IMR-90 (cell line): Measurements from ENCODE around the gene SLC39A11. TPM values are rescaled to one million over a fixed set of nuclear protein-coding genes. Genes with fewer than 3 reads are reported as not detected.
A peak's percentile ranks its signal among the peaks of the same experiment; 100 is the strongest.

Source experiments
- ATAC-seq: fragments of 200-7000 bp; cut with Tn5 transposase; 2 replicates; pipeline ENCODE4 v1.9.1; 2020; ENCODE audit warnings: low read depth, mild to moderate bottlenecking, moderate library complexity
- BruUV-seq: library from RNA; stranded (reverse); fragments of 400-500 nt; replicated peaks from 2 replicates; lab custom pipeline; 2021; lab: Mats Ljungman, UMichigan
- CTCF ChIA-PET: fragments of 300-600 bp; formaldehyde crosslinking; extraction: SDS; loops from one replicate; lab custom pipeline; 2021; ENCODE audit warnings: antibody characterized with exemption; lab: Yijun Ruan, JAX
- POLR2A ChIA-PET: fragments of 300-600 bp; sonication (Branson Sonifier 250); formaldehyde crosslinking; loops from one replicate; lab custom pipeline; 2022; ENCODE audit warnings: antibody characterized with exemption; ENCODE audit not compliant: unreplicated experiment; lab: Charles Lee
- DNase-seq: peaks from one replicate; pipeline ENCODE4 v3.0.0; 2013
- H2AFZ ChIP-seq: replicated peaks from 2 replicates; pipeline ENCODE3; 2013; ENCODE audit warnings: low read length, mild to moderate bottlenecking; ENCODE audit not compliant: poor library complexity
- H2AK5ac ChIP-seq: 2 replicates; pipeline ENCODE4 v1.6.1; 2013; ENCODE audit warnings: low read depth, low read length, inconsistent platforms
- H2AK9ac ChIP-seq: replicated peaks from 2 replicates; pipeline ENCODE3; 2013; ENCODE audit warnings: mild to moderate bottlenecking, low read depth, low read length, moderate library complexity; ENCODE audit not compliant: poor library complexity
- H2BK120ac ChIP-seq: 2 replicates; pipeline ENCODE4 v1.6.1; 2013; ENCODE audit warnings: low read depth, low read length, inconsistent platforms
- H2BK15ac ChIP-seq: 3 replicates; pipeline ENCODE4 v1.6.1; 2013; ENCODE audit warnings: low read depth, low read length, inconsistent platforms
- H2BK20ac ChIP-seq: 2 replicates; pipeline ENCODE4 v1.6.1; 2013; ENCODE audit warnings: low read depth, mild to moderate bottlenecking, inconsistent platforms, low read length, moderate library complexity
- H2BK5ac ChIP-seq: 2 replicates; pipeline ENCODE4 v1.6.1; 2013; ENCODE audit warnings: mild to moderate bottlenecking, low read depth, low read length, inconsistent platforms; ENCODE audit not compliant: poor library complexity, severe bottlenecking
- H3K14ac ChIP-seq: replicated peaks from 2 replicates; pipeline ENCODE4 v1.6.1; 2013; ENCODE audit warnings: low read depth, low read length, inconsistent platforms
- H3K18ac ChIP-seq: 2 replicates; pipeline ENCODE4 v1.6.1; 2013; ENCODE audit warnings: low read depth, low read length, control low read depth
- H3K23ac ChIP-seq: 2 replicates; pipeline ENCODE4 v1.6.1; 2013; ENCODE audit warnings: low read depth, low read length, inconsistent platforms
- H3K27ac ChIP-seq: 2 replicates; pipeline ENCODE4 v1.5.1; 2013; ENCODE audit warnings: mild to moderate bottlenecking, control low read depth, low read length; ENCODE audit not compliant: insufficient read depth
- H3K27me3 ChIP-seq: 2 replicates; pipeline ENCODE4 v1.6.1; 2013; ENCODE audit warnings: low read length; ENCODE audit not compliant: control insufficient read depth, insufficient read depth
- H3K36me3 ChIP-seq: 2 replicates; pipeline ENCODE4 v1.6.1; 2013; ENCODE audit warnings: low read length, mixed read lengths; ENCODE audit not compliant: control insufficient read depth, insufficient read depth
- H3K4ac ChIP-seq: 2 replicates; pipeline ENCODE4 v1.6.1; 2013; ENCODE audit warnings: low read depth, low read length, inconsistent platforms
- H3K4me1 ChIP-seq: 2 replicates; pipeline ENCODE4 v1.6.1; 2013; ENCODE audit warnings: low read length, mixed read lengths; ENCODE audit not compliant: control insufficient read depth, insufficient read depth
- H3K4me2 ChIP-seq: 2 replicates; pipeline ENCODE4 v1.6.1; 2013; ENCODE audit warnings: low read depth, mild to moderate bottlenecking, control low read depth, low read length, moderate library complexity
- H3K4me3 ChIP-seq: 2 replicates; pipeline ENCODE4 v1.5.1; 2013; ENCODE audit warnings: low read depth, mild to moderate bottlenecking, control low read depth, low read length, moderate library complexity; ENCODE audit not compliant: insufficient read depth
- H3K56ac ChIP-seq: 2 replicates; pipeline ENCODE4 v1.6.1; 2013; ENCODE audit warnings: low read length, inconsistent platforms; ENCODE audit not compliant: insufficient read depth; ENCODE audit errors: extremely low read depth
- H3K79me1 ChIP-seq, 2 experiments: 2 replicates each; pipeline ENCODE4 v1.6.1; 2013; ENCODE audit warnings: low read length in 2 of 2, inconsistent platforms in 1 of 2, low read depth in 1 of 2
- H3K9ac ChIP-seq: 2 replicates; pipeline ENCODE4 v1.6.1; 2013; ENCODE audit warnings: low read depth, low read length, control low read depth
- H3K9me1 ChIP-seq: 2 replicates; pipeline ENCODE4 v1.6.1; 2013; ENCODE audit warnings: low read length, inconsistent platforms; ENCODE audit not compliant: insufficient read depth
- H3K9me3 ChIP-seq: 2 replicates; pipeline ENCODE4 v1.6.1; 2013; ENCODE audit warnings: low read length; ENCODE audit not compliant: control insufficient read depth, insufficient read depth
- H4K20me1 ChIP-seq: 2 replicates; pipeline ENCODE4 v1.6.1; 2013; ENCODE audit warnings: low read length, inconsistent platforms; ENCODE audit not compliant: insufficient read depth
- H4K5ac ChIP-seq: 2 replicates; pipeline ENCODE4 v1.6.1; 2013; ENCODE audit warnings: mild to moderate bottlenecking, low read depth, low read length, control low read depth
- H4K8ac ChIP-seq, 2 experiments: 2 replicates each; pipeline ENCODE4 v1.6.1; 2013; ENCODE audit warnings: low read depth in 2 of 2, low read length in 2 of 2, control low read depth in 1 of 2, inconsistent platforms in 1 of 2
- H4K91ac ChIP-seq: 2 replicates; pipeline ENCODE4 v1.6.1; 2013; ENCODE audit warnings: low read depth, low read length, inconsistent platforms; ENCODE audit not compliant: insufficient read depth
- CEBPB ChIP-seq: IDR thresholded peaks from 2 replicates; pipeline ENCODE4 v1.6.1; 2012; ENCODE audit warnings: low read depth, low read length, improper control_type of control experiment
- MAZ ChIP-seq: IDR thresholded peaks from 2 replicates; pipeline ENCODE4 v1.6.1; 2012; ENCODE audit warnings: low read depth, mild to moderate bottlenecking, low read length, improper control_type of control experiment, moderate library complexity, borderline replicate concordance
- MXI1 ChIP-seq: IDR thresholded peaks from 2 replicates; pipeline ENCODE4 v1.6.1; 2012; ENCODE audit warnings: low read depth, mild to moderate bottlenecking, low read length, moderate library complexity, borderline replicate concordance
- POLR2A ChIP-seq: IDR thresholded peaks from 2 replicates; pipeline ENCODE4 v1.6.1; 2012; ENCODE audit warnings: mild to moderate bottlenecking, low read depth, low read length
- SMC3 ChIP-seq: fragments of 150-350 bp; IDR thresholded peaks from 2 replicates; pipeline ENCODE4 v1.6.1; 2016; ENCODE audit warnings: low read depth, mild to moderate bottlenecking, antibody characterized with exemption, low read length, moderate library complexity
- USF2 ChIP-seq: fragments of 150-350 bp; IDR thresholded peaks from 2 replicates; pipeline ENCODE4 v1.6.1; 2017; ENCODE audit warnings: mild to moderate bottlenecking, antibody characterized with exemption, low read length, low read depth
- WGBS, 2 experiments: methylation state at CpG; one replicate each; pipeline versions ENCODE4 v1.1.5 to v1.1.7; 2013; ENCODE audit warnings: missing lambda C conversion rate in 2 of 2; ENCODE audit not compliant: insufficient read length in 1 of 2; ENCODE audit errors: extremely low coverage in 2 of 2; 5-methylcytosine and 5-hydroxymethylcytosine counted together
- dilution Hi-C: fragments of 300-500 bp; cut with HindIII; formaldehyde crosslinking; loops from one replicate; pipeline ENCODE4 v1.14.3; 2018; ENCODE audit warnings: low sequenced_read_pairs; ENCODE audit not compliant: unreplicated experiment
- in situ Hi-C: fragments of 300-500 bp; cut with MboI; formaldehyde crosslinking; loops from 3 replicates; pipeline ENCODE4 v1.14.3; 2019; ENCODE audit warnings: low sequenced_read_pairs, inconsistent platforms, mixed read lengths
- intact Hi-C: fragments of 100-400 bp; cut with micrococcal nuclease; formaldehyde crosslinking; loops from 2 replicates; pipeline ENCODE4 v1.10.0; 2022
- polyA plus RNA-seq, 3 experiments: library from polyadenylated mRNA; depleted of rRNA; stranded (reverse); fragments of >200 nt; gene quantifications; 2 replicates each; pipeline ENCODE4 v1.2.3, GENCODE V29; 2012; ENCODE audit warnings: low replicate concordance in 1 of 3
- total RNA-seq: library from RNA; depleted of rRNA; stranded (reverse); fragments of >200 nt; gene quantifications from 2 replicates; pipeline ENCODE4 v1.2.3, GENCODE V29; 2012

Gene SLC39A11
- total and polyA plus RNA-seq, 2 of the 4 experiments (the other 2 are of a cell fraction): 8.8 to 14.3 TPM

DNA sequence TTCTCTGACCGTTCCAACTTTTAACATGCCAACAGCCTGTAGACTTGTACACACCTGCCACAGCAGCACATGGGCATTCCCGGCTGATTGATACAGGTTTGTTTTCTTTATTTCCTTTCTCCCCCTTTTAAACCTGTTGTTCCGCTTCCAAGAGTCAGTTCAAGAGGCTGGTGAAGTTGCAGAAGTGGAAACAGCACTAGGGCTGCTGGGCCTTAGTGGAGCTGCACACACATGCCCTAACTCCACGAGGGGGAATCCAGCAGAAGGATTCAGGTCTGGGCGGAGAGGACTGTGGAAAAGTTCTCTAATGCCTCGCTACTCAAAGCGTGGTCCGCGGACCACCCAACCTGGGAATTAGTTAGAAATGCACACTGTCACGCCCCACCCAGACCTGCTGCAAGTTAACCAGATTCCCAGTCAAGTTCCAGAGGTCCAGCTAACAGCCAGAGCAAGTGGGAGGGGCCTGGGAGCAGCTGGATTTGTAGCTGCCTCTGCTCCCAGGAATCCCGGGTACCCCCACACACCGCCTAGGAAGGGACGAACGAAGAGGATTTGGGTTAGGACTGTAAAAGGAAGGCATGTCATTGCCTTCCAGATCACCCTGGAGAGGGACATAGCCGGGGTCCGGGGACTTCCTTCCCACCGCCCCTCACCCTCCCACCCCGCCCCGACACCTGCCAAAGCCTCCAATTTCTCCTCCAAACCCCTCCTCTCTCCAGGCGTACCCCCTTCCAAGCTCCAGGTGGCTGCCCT, 542 bp downstream of the SLC39A11 start:
- no peaks in the 10 kb centered on the region for H3K9me1 ChIP-seq
- H3K36me3 ChIP-seq: peaks cover 6% of the 10 kb centered on the region
- H3K18ac ChIP-seq: peak overlapping the region; percentile 21; the same call in 1 of the 2 replicates
- ATAC-seq (peak; percentile 71), DNase-seq (peak; percentile 36)
- peak overlapping the region; percentile 92 for H2AK9ac ChIP-seq
- in situ Hi-C loops (no loop called here), dilution Hi-C loops (no loop called here), intact Hi-C loops (loop anchor here (5.0 kb wide), 1 partner anchor 365 kb away; no protein-coding TSS in a partner anchor)
- H3K4me1 ChIP-seq: peaks cover 3% of the 10 kb centered on the region
- no peak overlapping the region for H2BK5ac ChIP-seq
- WGBS, 2 experiments: 19% methylated on average over 3 of the region's 20 CpGs; no CpG with 5 or more reads in 1 of the 2 experiments
- peak overlapping the region; percentile 10; the same call in 1 of the 3 replicates for H2BK15ac ChIP-seq
- peak overlapping the region; percentile 97 for H2AFZ ChIP-seq
- peak overlapping the region; percentile 70 for H4K91ac ChIP-seq
- no peak for TF ChIP-seq MXI1
- no peak for TF ChIP-seq USF2
- no peak for TF ChIP-seq MAZ
- no peak for TF ChIP-seq SMC3
- no peak for TF ChIP-seq POLR2A
- no peak for TF ChIP-seq CEBPB
- peak overlapping the region; percentile 74 for H3K14ac ChIP-seq
- H3K4me3 ChIP-seq: peak overlapping the region; percentile 77
- BruUV-seq: no TSS peak
- no peaks in the 10 kb centered on the region; the same call in none of the 2 replicates for H4K20me1 ChIP-seq
- H3K27me3 ChIP-seq: 0 out of 2 replicates have a peak, but pooled peaks cover 2% of the 10 kb centered on the region
- H2AK5ac ChIP-seq: peak overlapping the region; percentile 57; the same call in 1 of the 2 replicates
- H4K5ac ChIP-seq: peak overlapping the region; percentile 56
- H2BK20ac ChIP-seq: no peak overlapping the region
- H3K9me3 ChIP-seq: no peaks in the 10 kb centered on the region
- H3K56ac ChIP-seq: peak overlapping the region; percentile 51; the same call in 1 of the 2 replicates
- peak overlapping the region; percentile 76 to 81 for H4K8ac ChIP-seq
- H3K23ac ChIP-seq: peak overlapping the region; percentile 57; the same call in 1 of the 2 replicates
- peaks cover 10 to 11% of the 10 kb centered on the region in 2 experiments for H3K79me1 ChIP-seq
- H2BK120ac ChIP-seq: peak overlapping the region; percentile 54; the same call in 1 of the 2 replicates
- CTCF ChIA-PET: no interaction called here
- H3K4ac ChIP-seq: peak overlapping the region; percentile 64
- peak overlapping the region; percentile 88 for H3K4me2 ChIP-seq
- peak overlapping the region; percentile 77 for H3K9ac ChIP-seq
- peak overlapping the region; percentile 63 for H3K27ac ChIP-seq
- POLR2A ChIA-PET: no interaction called here
